GM12865 (cell line): ENCODE measurements around the gene USP17L24.
"Not testable (repeated sequence)": the region's sequence is repeated elsewhere in the genome, so short reads cannot be mapped to it uniquely, and the experiment has no call there.

ENCODE experiments used
- DNase-seq: peaks from one replicate; pipeline ENCODE4 v3.0.0; 2010; ENCODE audit warnings: low read depth
- H3K4me3 ChIP-seq: 2 replicates; pipeline ENCODE4 v1.5.1; 2011; ENCODE audit warnings: mild to moderate bottlenecking, low read depth, low read length, control low read depth

USP17L24 gene

DNA sequence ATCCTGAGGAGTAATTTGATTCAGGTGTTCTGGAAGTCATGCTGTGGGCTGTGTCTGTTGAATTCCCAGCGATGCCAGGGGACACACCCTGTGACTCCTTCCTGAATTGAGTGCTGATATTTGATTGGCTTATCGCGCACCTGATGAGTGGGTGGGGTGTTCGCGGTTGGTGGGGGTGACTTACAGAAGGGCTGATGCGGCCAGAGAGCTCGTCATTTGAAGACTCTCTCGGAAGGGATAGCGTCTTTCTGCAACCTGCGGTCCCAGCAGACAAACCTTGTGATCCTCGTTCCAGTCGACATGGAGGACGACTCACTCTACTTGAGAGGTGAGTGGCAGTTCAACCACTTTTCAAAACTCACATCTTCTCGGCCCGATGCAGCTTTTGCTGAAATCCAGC lies at the start of gene USP17L24:
Gene USP17L24 (plus strand): TSS at position 301 of the 400 bp plus-strand sequence. CDS start 0 bp downstream, at position 301.
- H3K4me3 ChIP-seq, DNase-seq: not testable (repeated sequence)

- DNase-seq, H3K4me3 ChIP-seq: not testable (repeated sequence)
Observed at GRCh38 chr4:9324191-9324590, 774 bp upstream of the USP17L24 start.

DNA sequence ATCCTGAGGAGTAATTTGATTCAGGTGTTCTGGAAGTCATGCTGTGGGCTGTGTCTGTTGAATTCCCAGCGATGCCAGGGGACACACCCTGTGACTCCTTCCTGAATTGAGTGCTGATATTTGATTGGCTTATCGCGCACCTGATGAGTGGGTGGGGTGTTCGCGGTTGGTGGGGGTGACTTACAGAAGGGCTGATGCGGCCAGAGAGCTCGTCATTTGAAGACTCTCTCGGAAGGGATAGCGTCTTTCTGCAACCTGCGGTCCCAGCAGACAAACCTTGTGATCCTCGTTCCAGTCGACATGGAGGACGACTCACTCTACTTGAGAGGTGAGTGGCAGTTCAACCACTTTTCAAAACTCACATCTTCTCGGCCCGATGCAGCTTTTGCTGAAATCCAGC lies 4.6 kb downstream of the USP17L24 start, which contains the start of gene USP17L25:
Gene USP17L25 (plus strand): TSS at position 301 of the 400 bp plus-strand sequence. CDS start 0 bp downstream, at position 301.
- not testable (repeated sequence) for DNase-seq, H3K4me3 ChIP-seq

DNA sequence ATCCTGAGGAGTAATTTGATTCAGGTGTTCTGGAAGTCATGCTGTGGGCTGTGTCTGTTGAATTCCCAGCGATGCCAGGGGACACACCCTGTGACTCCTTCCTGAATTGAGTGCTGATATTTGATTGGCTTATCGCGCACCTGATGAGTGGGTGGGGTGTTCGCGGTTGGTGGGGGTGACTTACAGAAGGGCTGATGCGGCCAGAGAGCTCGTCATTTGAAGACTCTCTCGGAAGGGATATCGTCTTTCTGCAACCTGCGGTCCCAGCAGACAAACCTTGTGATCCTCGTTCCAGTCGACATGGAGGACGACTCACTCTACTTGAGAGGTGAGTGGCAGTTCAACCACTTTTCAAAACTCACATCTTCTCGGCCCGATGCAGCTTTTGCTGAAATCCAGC lies 9.4 kb downstream of the USP17L24 start, which contains the start of gene USP17L26:
Gene USP17L26 (plus strand): TSS at position 301 of the 400 bp plus-strand sequence. CDS start 0 bp downstream, at position 301.
- not testable (repeated sequence) for H3K4me3 ChIP-seq, DNase-seq

DNA sequence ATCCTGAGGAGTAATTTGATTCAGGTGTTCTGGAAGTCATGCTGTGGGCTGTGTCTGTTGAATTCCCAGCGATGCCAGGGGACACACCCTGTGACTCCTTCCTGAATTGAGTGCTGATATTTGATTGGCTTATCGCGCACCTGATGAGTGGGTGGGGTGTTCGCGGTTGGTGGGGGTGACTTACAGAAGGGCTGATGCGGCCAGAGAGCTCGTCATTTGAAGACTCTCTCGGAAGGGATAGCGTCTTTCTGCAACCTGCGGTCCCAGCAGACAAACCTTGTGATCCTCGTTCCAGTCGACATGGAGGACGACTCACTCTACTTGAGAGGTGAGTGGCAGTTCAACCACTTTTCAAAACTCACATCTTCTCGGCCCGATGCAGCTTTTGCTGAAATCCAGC lies 14.1 kb downstream of the USP17L24 start, which contains the start of gene USP17L5:
Gene USP17L5 (plus strand): TSS at position 301 of the 400 bp plus-strand sequence. CDS start 0 bp downstream, at position 301.
- not testable (repeated sequence) for H3K4me3 ChIP-seq, DNase-seq

GRCh38 chr4:9343848-9344247 lies 18.9 kb downstream of the USP17L24 start, which contains the start of gene USP17L27:
Gene USP17L27, plus strand, starts transcription at chr4:9344148. Its CDS starts 0 bp downstream, at chr4:9344148.
- not testable (repeated sequence) for DNase-seq, H3K4me3 ChIP-seq

GRCh38 chr4:9348593-9348992 lies 23.6 kb downstream of the USP17L24 start, which contains the start of gene USP17L28:
Gene USP17L28, plus strand, starts transcription at chr4:9348893. Its CDS starts 0 bp downstream, at chr4:9348893.
- DNase-seq, H3K4me3 ChIP-seq: not testable (repeated sequence)

DNA sequence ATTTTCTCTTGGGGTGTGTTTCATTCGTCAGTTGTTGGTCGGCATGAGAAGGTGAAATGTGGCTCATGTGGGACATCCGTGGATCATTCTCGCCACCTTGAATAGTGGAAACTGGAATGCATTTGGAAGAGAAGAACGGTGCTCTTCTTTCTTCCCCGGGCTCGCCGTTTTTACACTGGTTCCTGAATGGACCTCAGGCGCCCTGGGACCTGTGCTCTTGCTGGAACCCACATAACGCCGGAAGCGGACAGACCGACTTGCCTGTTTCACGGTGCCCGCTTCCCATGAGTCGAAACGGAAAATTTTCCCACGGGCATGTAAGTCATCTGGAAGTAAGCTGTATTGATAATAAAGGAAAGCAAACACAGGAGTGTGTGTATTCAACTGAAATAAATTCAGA lies 25.9 kb downstream of the USP17L24 start:
- not testable (repeated sequence) for DNase-seq, H3K4me3 ChIP-seq

GRCh38 chr4:9353338-9353737 lies 28.4 kb downstream of the USP17L24 start, which contains the start of gene USP17L29:
Gene USP17L29, plus strand, starts transcription at chr4:9353638. Its CDS starts 0 bp downstream, at chr4:9353638.
- not testable (repeated sequence) for H3K4me3 ChIP-seq, DNase-seq

DNA sequence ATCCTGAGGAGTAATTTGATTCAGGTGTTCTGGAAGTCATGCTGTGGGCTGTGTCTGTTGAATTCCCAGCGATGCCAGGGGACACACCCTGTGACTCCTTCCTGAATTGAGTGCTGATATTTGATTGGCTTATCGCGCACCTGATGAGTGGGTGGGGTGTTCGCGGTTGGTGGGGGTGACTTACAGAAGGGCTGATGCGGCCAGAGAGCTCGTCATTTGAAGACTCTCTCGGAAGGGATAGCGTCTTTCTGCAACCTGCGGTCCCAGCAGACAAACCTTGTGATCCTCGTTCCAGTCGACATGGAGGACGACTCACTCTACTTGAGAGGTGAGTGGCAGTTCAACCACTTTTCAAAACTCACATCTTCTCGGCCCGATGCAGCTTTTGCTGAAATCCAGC lies 37.9 kb downstream of the USP17L24 start, which contains the start of gene USP17L30:
Gene USP17L30 (plus strand): TSS at position 301 of the 400 bp plus-strand sequence. CDS start 0 bp downstream, at position 301.
- not testable (repeated sequence) for DNase-seq, H3K4me3 ChIP-seq
